Measurements from ENCODE around the gene CRELD1. TPM values are rescaled to one million over a fixed set of nuclear protein-coding genes. Genes with fewer than 3 reads are reported as not detected.

The CRELD1 gene
- total RNA-seq, 1 experiment from 2014 or later = 15.5 TPM

DNA sequence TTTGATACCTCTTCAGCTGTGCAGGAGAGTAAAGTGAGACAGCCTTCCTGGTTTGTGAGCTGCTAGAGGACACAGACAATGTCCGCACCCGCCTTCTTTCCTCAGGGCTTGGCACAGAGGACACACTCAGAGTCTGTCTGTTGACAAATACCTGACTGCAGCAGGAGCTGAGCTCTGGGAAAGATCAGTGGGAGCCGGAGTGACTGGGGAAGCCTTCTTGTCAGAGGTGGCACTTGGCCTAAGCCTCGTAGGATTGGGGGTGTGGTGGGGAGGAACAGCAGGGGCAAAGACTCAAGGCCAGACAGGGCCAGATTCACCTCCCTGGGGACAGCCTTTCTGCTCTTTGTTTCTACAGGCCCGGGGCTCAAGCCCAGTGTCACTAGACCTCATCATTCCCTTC is 20.0 kb upstream of the CRELD1 start:
- Histone ChIP-seq H3K23ac (ENCODE audit: insufficient read length, low read depth, low read length) (no peak overlapping the region), H3K18ac (ENCODE audit: insufficient read length, low read depth, low read length) (no peak overlapping the region), H3T11ph (ENCODE audit: low read length) (no peak overlapping the region), H3K14ac (ENCODE audit: insufficient read depth, low read length) (no peak overlapping the region), H3K4me1 (ENCODE audit: insufficient read depth, low read length) (peaks cover 4% of the 10 kb centered on the region; the same call in 1 of the 2 replicates), H2BK15ac (ENCODE audit: low read depth, low read length) (no peak overlapping the region), H2BK5ac (ENCODE audit: insufficient read length, low read length) (no peak overlapping the region), H3K4ac (ENCODE audit: low read depth, low read length) (no peak overlapping the region), H3K56ac (ENCODE audit: insufficient read length, low read depth, low read length) (no peak overlapping the region), H3K79me2 (ENCODE audit: insufficient read depth, low read length) (no peaks in the 10 kb centered on the region), H3K27me3 (ENCODE audit: insufficient read depth, low read length) (no peaks in the 10 kb centered on the region; the same call in 1 of the 2 replicates), H4K8ac (replicated peaks; ENCODE audit: insufficient read length, low read depth, low read length) (no peak overlapping the region), H3K4me2 (ENCODE audit: insufficient read depth, insufficient read length, low read length) (no peak overlapping the region), H2AFZ (ENCODE audit: low read length) (no peak overlapping the region), H2BK120ac (ENCODE audit: low read depth, low read length, poor library complexity, severe bottlenecking) (no peak overlapping the region), H4K20me1 (ENCODE audit: control insufficient read depth, insufficient read depth, insufficient read length) (no peaks in the 10 kb centered on the region), H2BK12ac (ENCODE audit: insufficient read length, low read depth, low read length) (no peak overlapping the region), H3K27ac (ENCODE audit: insufficient read length, low read depth, low read length) (no peak overlapping the region), H3K9ac (ENCODE audit: extremely low read depth, insufficient read length, low read length) (no peak overlapping the region), H3K79me1 (ENCODE audit: insufficient read depth, low read depth, low read length, poor library complexity, severe bottlenecking) (no peaks in the 10 kb centered on the region), H2AK5ac (ENCODE audit: insufficient read length, low read length) (no peak overlapping the region), H2BK20ac (ENCODE audit: low read depth, low read length, poor library complexity, severe bottlenecking) (no peak overlapping the region), H3K9me3 (ENCODE audit: control insufficient read depth, low read depth, low read length) (no peaks in the 10 kb centered on the region), H3K23me2 (ENCODE audit: insufficient read length, low read depth, low read length, poor library complexity, severe bottlenecking) (peaks cover 15% of the 10 kb centered on the region), H4K91ac (ENCODE audit: insufficient read length, low read depth, low read length) (no peak overlapping the region), H4K5ac (ENCODE audit: insufficient read length, low read depth, low read length) (no peak overlapping the region)
- peaks cover 15 to 27% of the 10 kb centered on the region in 2 experiments for H3K4me1 Mint-ChIP-seq
- DNase-seq = no peak
- WGBS (ENCODE audit: extremely low coverage, insufficient read length, low lambda C conversion rate) = no CpG with 5 or more reads among the region's 5 CpGs
- peaks cover 0 to 5% (median 0%) of the 10 kb centered on the region in 3 experiments; a peak in 1 of 7 replicates for H3K36me3 Mint-ChIP-seq (ENCODE audit: insufficient read depth in 1 of 3, low read depth in 3 of 3)
- peaks cover 17% of the 10 kb centered on the region for H3K27me3 Mint-ChIP-seq (ENCODE audit: low read depth)
- TF ChIP-seq, protein P1, sequence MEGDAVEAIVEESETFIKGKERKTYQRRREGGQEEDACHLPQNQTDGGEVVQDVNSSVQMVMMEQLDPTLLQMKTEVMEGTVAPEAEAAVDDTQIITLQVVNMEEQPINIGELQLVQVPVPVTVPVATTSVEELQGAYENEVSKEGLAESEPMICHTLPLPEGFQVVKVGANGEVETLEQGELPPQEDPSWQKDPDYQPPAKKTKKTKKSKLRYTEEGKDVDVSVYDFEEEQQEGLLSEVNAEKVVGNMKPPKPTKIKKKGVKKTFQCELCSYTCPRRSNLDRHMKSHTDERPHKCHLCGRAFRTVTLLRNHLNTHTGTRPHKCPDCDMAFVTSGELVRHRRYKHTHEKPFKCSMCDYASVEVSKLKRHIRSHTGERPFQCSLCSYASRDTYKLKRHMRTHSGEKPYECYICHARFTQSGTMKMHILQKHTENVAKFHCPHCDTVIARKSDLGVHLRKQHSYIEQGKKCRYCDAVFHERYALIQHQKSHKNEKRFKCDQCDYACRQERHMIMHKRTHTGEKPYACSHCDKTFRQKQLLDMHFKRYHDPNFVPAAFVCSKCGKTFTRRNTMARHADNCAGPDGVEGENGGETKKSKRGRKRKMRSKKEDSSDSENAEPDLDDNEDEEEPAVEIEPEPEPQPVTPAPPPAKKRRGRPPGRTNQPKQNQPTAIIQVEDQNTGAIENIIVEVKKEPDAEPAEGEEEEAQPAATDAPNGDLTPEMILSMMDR (conservative IDR thresholded peaks at IDR 0.05) = no peak
- H3K9me3 Mint-ChIP-seq = no peaks in the 10 kb centered on the region; a peak in 2 of 5 replicates
- no peak overlapping the region for H3K27ac Mint-ChIP-seq
- H3K4me3 Mint-ChIP-seq = no peak overlapping the region
